Tibial artery (tissue), 4 donors: Measurements from ENCODE around the gene DPYSL5.

Source experiments
- DNase-seq, 2 donors: peaks; one replicate each; pipeline ENCODE4 v3.0.0-alpha.2; 2019
- H3K27ac ChIP-seq, 2 donors: fragments of 200-600 bp; sonication (generic) in 1 of 2; 1 replicate in 1 of 2; 2 replicates in 1 of 2; pipeline ENCODE4 v1.5.1; 2018 to 2019; ENCODE audit warnings: mild to moderate bottlenecking in 1 of 2
- H3K27me3 ChIP-seq, 2 donors: fragments of 200-600 bp; sonication (generic) in 1 of 2; one replicate each; pipeline versions ENCODE4 v1.5.1 to v1.6.0; 2016 to 2019
- H3K36me3 ChIP-seq, 3 donors: fragments of 200-600 bp; sonication (generic) in 2 of 3; one replicate each; pipeline ENCODE4 v1.5.1; 2016 to 2019; ENCODE audit warnings: mild to moderate bottlenecking in 2 of 3
- H3K4me1 ChIP-seq, 4 donors: fragments of 200-600 bp; sonication (generic) in 2 of 4; 1 replicate in 3 of 4; 2 replicates in 1 of 4; pipeline ENCODE4 v1.5.1; 2016 to 2019
- H3K4me3 ChIP-seq, 2 donors: fragments of 200-600 bp; sonication (generic) in 1 of 2; 1 replicate in 1 of 2; 2 replicates in 1 of 2; pipeline ENCODE4 v1.5.1; 2018 to 2019; ENCODE audit warnings: mild to moderate bottlenecking in 2 of 2
- H3K9me3 ChIP-seq, 3 donors: fragments of 200-600 bp; sonication (generic) in 1 of 3; one replicate each; pipeline ENCODE4 v1.5.1; 2016 to 2019
- intact Hi-C: fragments of 100-400 bp; cut with DNase I; formaldehyde crosslinking; loops from one replicate; pipeline ENCODE4 v1.15.0; 2023; ENCODE audit warnings: low total_unique reads
- TF ChIP-seq, protein P1 (sequence below), 2 experiments: fragments of 200-600 bp in 1 of 2; fragments of 450-650 bp in 1 of 2; IDR thresholded peaks; one replicate each; pipeline ENCODE4 v1.5.1; 2017 to 2019; ENCODE audit warnings: antibody characterized with exemption in 2 of 2, mild to moderate bottlenecking in 1 of 2, moderate library complexity in 1 of 2

DPYSL5 gene

DNA sequence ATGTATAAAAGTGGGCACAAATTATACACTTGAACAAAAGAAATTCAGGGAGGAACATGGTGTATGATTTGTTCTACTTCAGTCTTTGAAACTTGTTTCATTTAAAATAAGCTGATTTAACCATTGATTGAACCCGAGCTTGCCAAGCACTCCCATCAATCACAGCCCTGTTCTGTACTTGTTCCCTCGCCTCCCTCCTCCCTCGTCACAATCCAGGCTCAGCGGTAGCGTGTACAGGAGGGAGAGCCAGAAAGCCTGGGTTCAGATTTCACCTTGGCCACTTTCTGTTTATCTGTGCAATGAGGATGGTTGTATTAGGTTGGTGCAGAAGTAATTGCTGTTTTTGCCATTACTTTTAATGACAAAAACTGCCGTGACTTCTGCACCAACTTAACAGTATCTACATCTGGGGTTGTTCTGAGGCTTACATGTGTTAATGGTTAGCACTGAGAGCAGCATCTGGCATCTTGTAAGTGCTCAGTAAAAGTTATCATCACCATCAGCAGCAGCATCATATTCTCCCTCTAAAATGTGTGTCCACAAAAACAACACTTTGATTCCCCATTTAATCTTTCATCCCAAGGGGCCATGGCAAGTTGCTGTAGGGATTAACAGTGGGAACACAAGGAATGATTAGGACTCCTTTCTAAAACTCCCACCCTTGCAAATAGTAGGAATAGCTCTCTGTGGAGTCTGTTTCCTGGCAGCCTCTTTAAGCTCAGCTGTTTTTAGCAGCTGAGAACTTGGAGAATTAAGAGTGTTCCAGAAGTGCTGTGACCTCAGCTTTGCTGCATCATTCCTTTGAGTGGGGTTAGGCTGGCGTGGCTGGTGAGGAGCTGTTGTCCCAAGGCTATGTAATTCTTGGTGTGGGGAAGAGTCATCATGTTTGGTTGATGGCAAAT is 4.7 kb downstream of the DPYSL5 start:
- peaks cover 4 to 58% of the 10 kb centered on the region in 2 donors for H3K27me3 ChIP-seq
- TF ChIP-seq, protein P1, sequence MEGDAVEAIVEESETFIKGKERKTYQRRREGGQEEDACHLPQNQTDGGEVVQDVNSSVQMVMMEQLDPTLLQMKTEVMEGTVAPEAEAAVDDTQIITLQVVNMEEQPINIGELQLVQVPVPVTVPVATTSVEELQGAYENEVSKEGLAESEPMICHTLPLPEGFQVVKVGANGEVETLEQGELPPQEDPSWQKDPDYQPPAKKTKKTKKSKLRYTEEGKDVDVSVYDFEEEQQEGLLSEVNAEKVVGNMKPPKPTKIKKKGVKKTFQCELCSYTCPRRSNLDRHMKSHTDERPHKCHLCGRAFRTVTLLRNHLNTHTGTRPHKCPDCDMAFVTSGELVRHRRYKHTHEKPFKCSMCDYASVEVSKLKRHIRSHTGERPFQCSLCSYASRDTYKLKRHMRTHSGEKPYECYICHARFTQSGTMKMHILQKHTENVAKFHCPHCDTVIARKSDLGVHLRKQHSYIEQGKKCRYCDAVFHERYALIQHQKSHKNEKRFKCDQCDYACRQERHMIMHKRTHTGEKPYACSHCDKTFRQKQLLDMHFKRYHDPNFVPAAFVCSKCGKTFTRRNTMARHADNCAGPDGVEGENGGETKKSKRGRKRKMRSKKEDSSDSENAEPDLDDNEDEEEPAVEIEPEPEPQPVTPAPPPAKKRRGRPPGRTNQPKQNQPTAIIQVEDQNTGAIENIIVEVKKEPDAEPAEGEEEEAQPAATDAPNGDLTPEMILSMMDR (IDR thresholded peaks at IDR 0.05) = no peak

GRCh38 chr2:26853751-26854150 is 5.8 kb downstream of the DPYSL5 start:
- H3K27ac ChIP-seq = no peak overlapping the region
- DNase-seq = no peak
- peaks cover 0 to 12% (median 12%) of the 10 kb centered on the region in 4 donors for H3K4me1 ChIP-seq
- intact Hi-C loops = no loop called here
- peaks cover 4 to 47% of the 10 kb centered on the region in 2 donors for H3K27me3 ChIP-seq
- no peaks in the 10 kb centered on the region for H3K9me3 ChIP-seq
- no peaks in the 10 kb centered on the region for H3K36me3 ChIP-seq
- TF ChIP-seq, protein P1 (IDR thresholded peaks at IDR 0.05) = no peak
- H3K4me3 ChIP-seq = no peak overlapping the region

More for the DNA sequence above, 4.7 kb downstream of the DPYSL5 start:
- Histone ChIP-seq H3K4me1 (peaks cover 0 to 23% (median 23%) of the 10 kb centered on the region in 4 donors), H3K4me3 (no peak overlapping the region), H3K9me3 (no peaks in the 10 kb centered on the region), H3K27ac (no peak overlapping the region), H3K36me3 (no peaks in the 10 kb centered on the region)
- intact Hi-C loops = no loop called here
- DNase-seq = no peak

- intact Hi-C loops = no loop called here
- Histone ChIP-seq H3K27me3 (peaks cover 4 to 41% of the 10 kb centered on the region in 2 donors), H3K27ac (no peak overlapping the region), H3K36me3 (no peaks in the 10 kb centered on the region), H3K9me3 (no peaks in the 10 kb centered on the region), H3K4me3 (no peak overlapping the region), H3K4me1 (peaks cover 0 to 6% (median 6%) of the 10 kb centered on the region in 4 donors)
- DNase-seq = no peak
- TF ChIP-seq, protein P1 (IDR thresholded peaks at IDR 0.05) = no peak
Observed at GRCh38 chr2:26854283-26854827, 6.4 kb downstream of the DPYSL5 start.

GRCh38 chr2:26855466-26855865 is 7.5 kb downstream of the DPYSL5 start:
- Histone ChIP-seq H3K4me3 (no peak overlapping the region), H3K27me3 (peaks cover 0 to 30% of the 10 kb centered on the region in 2 donors), H3K9me3 (no peaks in the 10 kb centered on the region), H3K4me1 (no peaks in the 10 kb centered on the region), H3K27ac (no peak overlapping the region), H3K36me3 (no peaks in the 10 kb centered on the region)
- TF ChIP-seq, protein P1 (IDR thresholded peaks at IDR 0.05) = no peak
- DNase-seq = no peak
- intact Hi-C loops = no loop called here

DNA sequence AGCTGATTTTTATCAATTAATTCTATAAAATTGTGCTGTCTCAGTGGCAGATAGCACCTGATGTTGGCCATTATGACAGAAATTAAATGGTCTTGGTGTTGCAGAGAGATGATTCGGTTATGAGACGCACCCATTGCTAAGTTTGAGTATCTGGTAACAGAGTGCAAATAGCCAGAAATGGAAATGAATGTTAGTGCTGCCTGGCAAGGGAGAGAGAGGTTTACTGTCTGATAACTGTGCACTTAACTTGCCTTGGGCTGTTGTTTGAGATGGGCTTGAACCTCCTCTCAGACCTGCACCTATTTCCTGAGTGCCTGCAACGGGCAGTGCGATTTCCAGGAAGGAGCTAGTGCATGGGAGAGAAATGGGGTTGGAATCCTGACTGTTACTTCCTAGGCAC is 11.7 kb downstream of the DPYSL5 start:
- Histone ChIP-seq H3K27ac (no peak overlapping the region), H3K4me1 (peaks cover 0 to 7% (median 0%) of the 10 kb centered on the region in 4 donors)

More for the DNA sequence above, 11.7 kb downstream of the DPYSL5 start:
- intact Hi-C loops = no loop called here
- no peaks in the 10 kb centered on the region for H3K9me3 ChIP-seq
- DNase-seq = no peak
- no peaks in the 10 kb centered on the region for H3K36me3 ChIP-seq
- H3K4me3 ChIP-seq = no peak overlapping the region
- peaks cover 0 to 18% of the 10 kb centered on the region in 2 donors for H3K27me3 ChIP-seq
- TF ChIP-seq, protein P1 (IDR thresholded peaks at IDR 0.05) = no peak
